Activated T-helper 9 cell treated with anti-CD3 and anti-CD28 coated beads, Interleukin-2, amount 50 U/mL, for 16 hours (primary cell): ENCODE data around the gene NFATC4.
"Not testable (repeated sequence)": the region's sequence is repeated elsewhere in the genome, so short reads cannot be mapped to it uniquely, and the experiment has no call there.

Experiments used
- DNase-seq: peaks from one replicate; pipeline ENCODE4 v3.0.0-alpha.2; 2020; ENCODE audit warnings: low read depth

Gene NFATC4

DNA sequence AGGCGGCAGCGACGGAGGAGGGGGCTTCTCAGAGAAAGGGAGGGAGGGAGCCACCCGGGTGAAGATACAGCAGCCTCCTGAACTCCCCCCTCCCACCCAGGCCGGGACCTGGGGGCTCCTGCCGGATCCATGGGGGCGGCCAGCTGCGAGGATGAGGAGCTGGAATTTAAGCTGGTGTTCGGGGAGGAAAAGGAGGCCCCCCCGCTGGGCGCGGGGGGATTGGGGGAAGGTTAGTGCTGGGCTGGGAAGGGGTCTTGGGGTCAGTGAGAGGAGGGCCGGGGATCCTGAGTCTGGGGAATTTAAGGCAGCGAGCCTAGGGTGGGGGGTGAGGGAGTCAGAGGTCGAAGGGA, 203 bp downstream of the NFATC4 start:
- no peak for DNase-seq

DNA sequence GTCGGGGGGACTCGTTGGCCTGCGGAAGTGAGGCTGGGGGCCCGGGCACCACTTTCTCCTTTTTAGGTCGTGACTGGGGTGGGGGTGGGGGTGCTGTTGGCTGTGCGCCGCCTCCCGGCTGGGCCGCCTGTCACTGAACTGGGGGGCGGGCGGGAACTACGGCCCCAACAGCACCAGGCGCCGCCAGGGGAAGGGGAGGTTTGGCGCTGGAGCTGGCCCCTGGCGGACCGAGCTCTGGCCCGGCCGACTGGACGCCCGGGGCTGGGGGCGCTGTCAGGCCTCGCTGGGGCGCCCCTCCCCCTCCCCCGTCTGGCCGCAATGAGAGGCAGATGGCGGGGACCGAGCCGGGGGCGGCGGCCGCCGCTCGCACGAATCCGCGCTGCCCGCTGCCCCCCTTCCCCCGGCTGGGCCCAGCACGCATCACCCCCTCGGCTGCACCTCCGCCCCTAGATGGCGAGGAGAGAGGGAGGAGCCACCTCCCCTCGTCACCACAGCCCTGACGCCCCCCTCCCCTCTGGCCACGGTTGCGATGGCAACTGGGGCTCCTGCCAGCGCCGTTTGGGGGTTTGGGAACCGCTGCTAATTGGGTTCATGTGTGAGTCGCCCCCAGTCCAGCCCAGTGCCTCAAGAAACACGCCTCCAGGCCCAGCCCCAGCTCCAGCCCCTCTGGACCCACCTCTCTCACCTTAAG, 723 bp downstream of the NFATC4 start:
- peak; percentile 14 for DNase-seq

DNA sequence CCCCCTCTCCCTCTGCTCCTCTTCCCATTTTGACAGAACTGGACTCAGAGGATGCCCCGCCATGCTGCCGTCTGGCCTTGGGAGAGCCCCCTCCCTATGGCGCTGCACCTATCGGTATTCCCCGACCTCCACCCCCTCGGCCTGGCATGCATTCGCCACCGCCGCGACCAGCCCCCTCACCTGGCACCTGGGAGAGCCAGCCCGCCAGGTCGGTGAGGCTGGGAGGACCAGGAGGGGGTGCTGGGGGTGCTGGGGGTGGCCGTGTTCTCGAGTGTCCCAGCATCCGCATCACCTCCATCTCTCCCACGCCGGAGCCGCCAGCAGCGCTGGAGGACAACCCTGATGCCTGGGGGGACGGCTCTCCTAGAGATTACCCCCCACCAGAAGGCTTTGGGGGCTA, 1.5 kb downstream of the NFATC4 start:
- no peak for DNase-seq

DNA sequence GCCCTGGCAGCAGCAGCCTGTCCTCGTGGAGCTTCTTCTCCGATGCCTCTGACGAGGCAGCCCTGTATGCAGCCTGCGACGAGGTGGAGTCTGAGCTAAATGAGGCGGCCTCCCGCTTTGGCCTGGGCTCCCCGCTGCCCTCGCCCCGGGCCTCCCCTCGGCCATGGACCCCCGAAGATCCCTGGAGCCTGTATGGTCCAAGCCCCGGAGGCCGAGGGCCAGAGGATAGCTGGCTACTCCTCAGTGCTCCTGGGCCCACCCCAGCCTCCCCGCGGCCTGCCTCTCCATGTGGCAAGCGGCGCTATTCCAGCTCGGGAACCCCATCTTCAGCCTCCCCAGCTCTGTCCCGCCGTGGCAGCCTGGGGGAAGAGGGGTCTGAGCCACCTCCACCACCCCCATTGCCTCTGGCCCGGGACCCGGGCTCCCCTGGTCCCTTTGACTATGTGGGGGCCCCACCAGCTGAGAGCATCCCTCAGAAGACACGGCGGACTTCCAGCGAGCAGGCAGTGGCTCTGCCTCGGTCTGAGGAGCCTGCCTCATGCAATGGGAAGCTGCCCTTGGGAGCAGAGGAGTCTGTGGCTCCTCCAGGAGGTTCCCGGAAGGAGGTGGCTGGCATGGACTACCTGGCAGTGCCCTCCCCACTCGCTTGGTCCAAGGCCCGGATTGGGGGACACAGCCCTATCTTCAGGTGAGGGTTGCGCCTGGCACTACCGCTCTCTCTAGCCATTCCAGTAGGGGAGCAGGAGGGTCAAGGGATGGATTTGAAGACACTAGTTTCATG, 2.1 kb downstream of the NFATC4 start:
- no peak for DNase-seq

- DNase-seq = no peak
Observed at GRCh38 chr14:24370748-24371147, 2.8 kb downstream of the NFATC4 start.

- DNase-seq = not testable (repeated sequence)
Observed at GRCh38 chr14:24371605-24372004, 3.6 kb downstream of the NFATC4 start.

DNA sequence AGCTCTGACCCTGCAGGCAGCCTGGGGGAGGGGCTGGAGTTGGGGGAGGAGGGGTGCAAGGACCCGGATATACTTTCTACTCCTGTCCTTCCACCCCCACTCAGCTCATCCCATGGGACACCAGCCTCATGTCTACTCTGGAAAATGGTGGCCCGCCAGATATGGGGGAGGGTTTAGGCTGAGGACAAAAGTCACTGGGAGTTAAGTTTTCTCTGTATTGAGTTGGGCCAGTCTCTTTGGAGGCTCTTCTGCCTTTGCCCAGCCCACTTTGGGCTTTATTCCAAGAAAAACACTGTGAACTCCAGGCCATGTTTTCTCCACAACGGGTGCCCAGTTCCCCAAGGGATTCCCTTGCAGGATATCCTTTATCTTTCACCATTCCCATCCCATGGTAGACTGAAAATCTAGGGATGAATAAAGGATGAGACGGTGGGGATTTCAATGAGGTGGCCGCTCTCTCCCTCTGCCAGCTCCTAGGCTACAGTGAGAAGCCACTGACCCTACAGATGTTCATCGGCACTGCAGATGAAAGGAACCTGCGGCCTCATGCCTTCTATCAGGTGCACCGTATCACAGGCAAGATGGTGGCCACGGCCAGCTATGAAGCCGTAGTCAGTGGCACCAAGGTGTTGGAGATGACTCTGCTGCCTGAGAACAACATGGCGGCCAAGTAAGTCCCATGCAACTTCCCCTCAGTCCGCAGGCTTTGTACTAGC, 4.9 kb downstream of the NFATC4 start:
- DNase-seq = no peak

GRCh38 chr14:24376448-24377070, 8.6 kb downstream of the NFATC4 start:
- DNase-seq = no peak

- no peak for DNase-seq
Observed at GRCh38 chr14:24377126-24377525, 9.1 kb downstream of the NFATC4 start.

DNA sequence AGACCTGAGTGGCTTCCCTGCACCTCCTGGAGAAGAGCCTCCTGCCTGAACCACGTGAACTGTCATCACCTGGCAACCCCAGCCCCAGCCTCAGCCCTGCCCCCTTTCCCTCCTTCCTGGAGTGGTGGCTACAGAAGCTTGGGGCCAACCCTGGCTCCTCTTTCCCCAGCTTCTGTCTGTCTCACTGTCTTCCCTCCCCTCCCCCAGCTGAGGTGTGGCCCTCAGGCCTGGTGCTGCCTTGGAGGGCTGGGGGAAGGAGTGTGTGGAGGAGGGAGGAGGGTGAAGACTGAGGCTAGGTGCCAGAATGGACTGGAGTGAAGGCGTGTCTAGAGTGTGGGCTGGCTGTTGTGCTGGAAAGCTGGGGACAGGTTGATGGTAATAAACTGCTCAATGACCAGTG, 9.7 kb downstream of the NFATC4 start:
- no peak for DNase-seq

DNA sequence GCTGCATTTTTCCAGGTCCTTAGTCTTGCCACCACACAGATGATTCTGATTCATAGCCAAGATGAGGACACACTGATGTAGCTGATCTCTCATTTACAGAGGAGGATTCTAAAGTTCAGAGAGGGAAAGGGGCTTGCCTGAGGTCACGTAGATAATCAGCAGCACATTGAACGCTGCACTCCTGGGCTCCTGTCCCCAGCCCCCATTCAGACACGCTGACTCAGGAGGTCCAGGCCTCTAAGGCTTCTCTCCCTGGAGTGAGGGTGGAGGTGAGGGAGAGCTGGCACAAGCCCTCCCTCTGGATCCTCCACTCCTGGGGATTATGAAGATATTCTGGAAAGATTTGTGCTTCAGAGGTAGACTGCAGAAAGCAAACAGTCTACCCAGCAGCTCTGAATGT, 10.3 kb downstream of the NFATC4 start:
- no peak for DNase-seq

GRCh38 chr14:24378981-24379906, 11.3 kb downstream of the NFATC4 start:
- no peak for DNase-seq

DNA sequence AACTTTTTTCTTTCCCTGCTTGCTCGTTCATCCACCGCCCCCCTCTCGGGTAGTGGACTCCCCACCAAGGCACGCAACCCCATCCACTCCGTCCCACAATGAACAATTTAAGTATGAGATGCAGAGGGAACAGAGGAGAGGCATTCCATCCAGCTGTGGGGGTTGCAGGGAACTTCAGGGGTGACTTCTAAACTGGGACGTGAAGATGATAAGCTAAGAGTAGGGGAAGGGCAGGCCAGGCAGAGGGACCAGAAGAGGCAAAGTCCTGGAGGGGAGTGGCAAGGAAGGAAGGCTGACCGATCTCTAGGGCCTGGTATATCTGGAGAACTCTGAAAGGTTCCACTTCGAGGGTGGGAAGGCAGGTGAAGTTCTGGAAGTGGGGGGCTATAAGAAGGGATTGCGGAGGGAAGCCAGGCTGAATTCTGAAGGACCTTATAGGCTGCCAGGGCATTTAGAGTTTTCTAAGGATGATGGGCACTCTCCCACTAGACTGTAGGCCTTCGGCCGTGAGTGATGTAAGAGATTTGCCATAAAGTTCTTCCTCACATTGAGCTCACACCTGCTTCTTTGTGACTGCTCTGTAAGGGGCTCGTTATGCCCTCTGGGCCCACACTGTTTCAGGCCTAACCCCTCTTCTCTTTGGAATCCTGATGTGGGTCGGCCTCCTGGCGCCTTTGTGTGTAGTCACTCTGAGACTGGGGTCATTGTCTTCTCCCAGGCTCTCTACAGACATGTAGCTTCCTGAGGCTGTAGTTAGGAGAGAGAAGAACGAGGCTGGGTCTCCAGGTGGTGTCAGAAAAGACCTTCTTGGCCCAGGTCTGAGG, 12.1 kb downstream of the NFATC4 start:
- no peak for DNase-seq

- DNase-seq = no peak
Observed at GRCh38 chr14:24381363-24382063, 13.5 kb downstream of the NFATC4 start.

- no peak for DNase-seq
Observed at GRCh38 chr14:24382064-24382371, 14.0 kb downstream of the NFATC4 start.

DNA sequence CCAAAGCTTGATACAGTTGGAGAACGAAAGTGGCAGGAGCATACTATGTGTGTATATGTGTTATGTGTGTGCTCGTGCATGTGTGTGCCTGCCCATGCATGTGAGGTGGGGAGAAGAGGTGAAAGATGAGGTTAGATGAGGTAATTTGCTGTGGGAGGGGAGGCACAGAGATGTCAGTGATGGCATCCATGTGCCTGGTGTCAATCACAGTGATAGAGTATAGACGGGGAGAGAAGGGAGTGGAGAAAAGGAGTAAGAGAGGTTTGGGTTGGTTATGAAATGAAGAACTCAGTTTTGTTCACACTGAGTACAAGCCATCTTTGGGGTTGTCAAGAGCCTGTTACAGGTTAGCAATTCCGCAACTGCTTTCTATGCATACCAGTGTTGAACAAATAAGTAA, 16.2 kb downstream of the NFATC4 start:
- no peak for DNase-seq

DNA sequence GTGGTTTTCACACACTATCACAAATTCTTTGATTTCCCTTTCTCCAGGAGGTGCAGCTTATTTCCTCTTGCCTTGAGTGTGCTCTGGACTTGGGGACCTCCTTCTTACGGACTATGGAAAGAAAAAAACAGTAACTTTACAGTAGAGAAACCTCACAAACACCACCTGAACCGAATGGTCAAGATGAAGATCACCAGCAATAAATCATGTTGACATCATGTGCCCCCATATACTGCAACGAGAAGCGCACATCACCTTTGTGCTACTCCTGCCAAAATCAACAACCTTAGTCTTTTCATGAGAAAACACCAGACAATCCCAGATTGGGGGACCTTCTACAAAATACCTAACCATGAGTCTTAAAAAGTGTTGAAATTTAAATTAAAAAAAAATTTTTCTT, 17.5 kb downstream of the NFATC4 start:
- DNase-seq = no peak

GRCh38 chr14:24387009-24387345, 19.0 kb downstream of the NFATC4 start:
- DNase-seq = no peak

- DNase-seq = not testable (repeated sequence)
Observed at GRCh38 chr14:24387579-24387978, 19.6 kb downstream of the NFATC4 start.

- DNase-seq = no peak
Observed at GRCh38 chr14:24388474-24389179, 20.6 kb downstream of the NFATC4 start.
